Hematopoietic multipotent progenitor cell treated with erythropoietin and hydrocortisone succinate and interleukin-3 and kit ligand, for 6 days (in vitro differentiated cells): ENCODE results near the gene P2RY13.

ENCODE experiments used
- DNase-seq: peaks from one replicate; pipeline ENCODE4 v3.0.0-alpha.2; 2015

The P2RY13 gene

DNA sequence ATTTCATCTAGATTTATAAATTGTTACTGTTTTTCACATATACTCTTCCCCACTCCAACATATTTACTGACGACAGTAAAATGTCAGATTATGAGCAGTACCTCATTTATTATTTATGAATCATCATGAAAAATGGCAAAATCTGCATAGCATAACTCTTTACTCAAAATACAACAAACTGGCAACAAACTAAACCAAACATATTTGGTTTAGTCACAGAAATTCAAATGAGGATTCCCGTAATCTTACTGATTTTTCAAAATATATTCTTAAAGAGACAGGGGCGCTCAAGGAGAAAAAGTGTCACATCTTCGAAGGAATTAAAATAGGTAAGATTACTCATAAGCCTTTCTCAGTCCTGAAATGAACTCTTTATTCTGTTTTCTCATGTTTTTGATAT lies 9.7 kb downstream of the P2RY13 start:
- DNase-seq = no peak

GRCh38 chr3:151318991-151319390 lies 10.4 kb downstream of the P2RY13 start:
- DNase-seq = peak; percentile 27

DNA sequence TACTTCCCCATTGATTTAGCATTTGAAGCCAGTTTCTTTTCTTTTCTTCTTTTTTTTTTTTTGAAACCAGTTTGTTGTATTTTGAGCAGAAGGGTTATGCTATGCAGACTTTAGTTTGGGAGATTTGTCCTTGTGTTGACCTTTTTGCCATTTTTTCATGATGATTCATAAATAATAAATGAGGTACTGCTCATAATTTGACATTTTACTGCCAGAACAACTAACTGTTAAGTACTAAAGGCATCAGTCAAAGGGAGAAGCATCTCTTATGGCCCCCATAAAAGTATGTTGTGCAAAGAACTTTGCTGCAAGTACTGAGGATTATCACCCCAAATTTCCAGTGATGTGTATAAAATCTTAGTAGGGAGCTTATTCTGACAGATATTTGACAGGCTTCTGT lies 11.0 kb downstream of the P2RY13 start:
- no peak for DNase-seq

DNA sequence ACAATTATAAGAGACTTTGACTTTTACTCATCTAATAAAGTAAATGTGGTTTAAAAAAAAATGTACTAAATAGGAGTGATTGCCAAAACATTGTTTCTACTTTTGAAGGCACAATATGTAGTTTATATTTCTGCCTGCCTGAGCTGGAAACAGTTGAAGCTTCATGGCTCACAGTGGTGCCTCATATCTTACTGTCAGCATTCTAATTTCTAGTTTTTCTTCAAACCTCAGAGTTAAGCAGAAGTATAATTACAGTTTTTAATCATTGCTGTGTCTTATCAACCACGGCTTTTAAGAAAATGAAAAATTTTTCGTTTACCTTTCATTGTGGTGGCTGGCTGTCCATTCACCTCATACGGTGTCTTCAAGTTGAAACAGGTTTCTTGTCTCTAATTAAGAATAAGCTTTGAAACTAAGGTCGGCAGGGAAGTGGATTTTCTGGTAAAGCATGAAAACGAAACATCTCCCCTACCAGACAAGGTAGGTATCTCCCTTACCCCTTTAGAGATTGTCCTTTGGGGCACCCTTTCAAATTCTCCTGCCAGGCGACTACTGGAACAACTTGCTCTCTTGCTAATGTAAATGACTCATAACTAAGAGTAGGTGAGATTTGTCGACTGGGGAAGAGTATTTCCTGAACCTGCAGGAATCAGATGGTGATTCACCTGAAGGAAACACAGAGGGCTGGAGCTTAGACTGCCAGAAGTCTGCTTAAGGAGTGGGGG lies 12.9 kb downstream of the P2RY13 start, which contains the start of gene GPR87:
TSS of gene GPR87 (minus strand) at position 554 of the 725 bp plus-strand sequence. CDS start 16,720 bp downstream, outside the sequence.
- DNase-seq = no peak

DNA sequence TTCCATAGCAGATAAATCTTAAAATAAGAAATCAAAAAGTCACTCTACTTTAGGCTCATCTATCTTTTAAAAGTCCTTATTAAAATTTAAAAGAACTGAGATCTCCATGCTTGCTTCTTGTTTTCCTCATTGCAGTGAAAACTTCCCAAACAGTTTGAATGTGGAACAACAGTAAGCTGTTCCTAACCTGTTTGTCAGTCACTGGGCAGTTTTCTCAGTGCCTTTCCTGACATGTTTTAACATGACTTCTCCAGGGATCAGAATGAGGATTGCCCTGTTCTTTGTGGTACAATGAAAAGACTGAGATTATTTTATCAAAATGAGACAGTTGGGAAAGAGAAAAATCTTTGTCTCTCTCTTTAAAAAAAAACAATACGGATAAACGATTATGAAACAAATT lies 13.5 kb downstream of the P2RY13 start:
- DNase-seq = no peak

DNA sequence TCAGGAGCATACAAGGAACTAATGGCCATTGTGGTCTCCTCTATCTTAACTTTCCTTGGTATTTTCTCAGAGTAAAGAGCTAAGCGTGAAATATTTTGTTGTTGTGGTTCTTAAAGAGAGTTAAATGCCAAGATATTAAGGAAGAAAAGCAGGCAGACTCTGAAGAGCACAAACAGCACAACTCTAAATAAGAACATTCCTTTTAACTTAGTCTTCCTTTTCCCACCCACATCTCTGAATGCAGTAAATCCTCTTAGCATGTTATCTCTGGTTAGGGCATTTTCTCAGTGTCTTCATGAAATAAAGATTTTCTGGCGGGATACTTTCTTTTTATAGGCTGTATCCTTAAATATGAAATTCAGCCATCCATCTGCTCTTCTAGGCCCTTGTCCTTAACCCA lies 14.2 kb downstream of the P2RY13 start:
- no peak for DNase-seq

DNA sequence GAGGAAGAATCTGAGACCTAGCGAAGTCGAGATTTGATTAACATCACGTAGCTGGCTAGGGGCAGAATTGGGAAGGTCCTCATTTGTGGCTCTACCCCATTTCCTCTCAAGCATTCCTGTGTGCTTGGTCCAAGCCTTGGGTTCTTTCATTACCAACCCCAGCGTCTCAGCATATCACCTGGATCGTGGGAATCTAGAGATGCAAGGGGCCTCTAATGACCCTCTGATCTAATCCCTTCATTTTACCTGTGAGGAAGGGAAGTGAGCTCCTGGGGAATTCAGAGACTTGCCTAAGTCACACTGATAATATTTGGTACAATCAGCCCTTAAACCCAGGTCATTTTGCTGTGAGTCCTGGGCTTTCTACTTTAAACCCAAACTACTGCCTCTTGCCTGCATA lies 14.8 kb downstream of the P2RY13 start:
- DNase-seq = no peak

- DNase-seq = no peak
These were observed 15.2 kb downstream of the P2RY13 start for GRCh38 chr3:151314137-151314536.

- no peak for DNase-seq
These were observed 16.4 kb downstream of the P2RY13 start for GRCh38 chr3:151312972-151313371.

GRCh38 chr3:151309566-151309965 lies 19.8 kb downstream of the P2RY13 start:
- no peak for DNase-seq

- DNase-seq = no peak
These were observed 21.5 kb downstream of the P2RY13 start for GRCh38 chr3:151307583-151308488.

- DNase-seq = no peak
These were observed 22.2 kb downstream of the P2RY13 start for GRCh38 chr3:151307131-151307530.

DNA sequence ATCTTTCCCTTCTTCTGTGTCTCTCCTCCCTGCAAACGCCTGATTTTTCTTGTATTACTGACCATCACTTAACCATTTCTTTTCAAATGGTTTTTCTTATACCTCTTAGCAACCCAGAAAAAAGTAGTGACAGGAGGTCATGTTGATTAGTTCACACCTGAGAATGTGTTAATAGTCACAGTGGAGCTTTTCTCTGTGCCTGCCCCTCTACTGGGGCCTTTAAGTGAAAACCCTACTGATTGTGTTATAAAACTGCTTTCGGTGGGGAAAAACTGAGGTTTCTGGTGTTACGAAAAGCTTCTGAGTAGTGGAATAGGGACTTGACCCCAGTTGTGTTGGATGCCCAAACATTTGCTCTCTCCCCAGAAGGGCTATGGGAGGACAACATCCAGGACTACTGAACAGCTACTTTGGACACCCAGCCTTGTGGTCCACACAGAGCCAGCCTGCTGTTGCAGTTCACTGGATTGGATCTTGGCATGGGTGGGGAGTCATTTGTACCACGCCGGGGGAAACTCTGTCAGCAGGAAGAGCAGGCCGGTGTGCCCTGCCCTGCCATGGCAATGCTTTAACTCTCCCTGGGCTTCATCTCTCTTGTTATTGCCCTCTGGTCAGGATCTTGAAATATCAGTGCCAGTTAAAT lies 23.1 kb downstream of the P2RY13 start:
- no peak for DNase-seq

- DNase-seq = no peak
These were observed 23.6 kb downstream of the P2RY13 start for GRCh38 chr3:151305775-151306151.

GRCh38 chr3:151305060-151305774 lies 24.1 kb downstream of the P2RY13 start:
- DNase-seq = no peak

GRCh38 chr3:151303751-151304150 lies 25.6 kb downstream of the P2RY13 start:
- no peak for DNase-seq

DNA sequence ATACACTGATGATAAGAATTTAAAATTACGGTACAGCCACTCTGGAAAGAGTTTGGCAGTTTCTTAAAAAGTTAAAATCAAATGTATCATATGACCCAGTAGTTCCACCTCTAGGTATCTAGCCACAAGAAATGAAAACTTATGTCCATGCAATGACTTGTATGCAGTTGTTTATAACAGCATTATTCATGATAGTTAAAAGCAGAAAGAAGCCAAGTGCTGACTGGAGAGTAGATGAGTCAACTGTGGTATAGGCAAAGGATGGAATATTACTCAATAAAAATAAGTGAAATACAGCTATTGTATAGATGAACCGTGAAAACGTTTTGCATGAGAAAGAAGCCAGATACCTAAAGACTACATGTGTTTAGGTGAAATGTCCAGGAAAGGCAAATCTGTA lies 27.6 kb downstream of the P2RY13 start:
- DNase-seq = no peak

- DNase-seq = no peak
These were observed 28.8 kb downstream of the P2RY13 start for GRCh38 chr3:151300539-151300938.

DNA sequence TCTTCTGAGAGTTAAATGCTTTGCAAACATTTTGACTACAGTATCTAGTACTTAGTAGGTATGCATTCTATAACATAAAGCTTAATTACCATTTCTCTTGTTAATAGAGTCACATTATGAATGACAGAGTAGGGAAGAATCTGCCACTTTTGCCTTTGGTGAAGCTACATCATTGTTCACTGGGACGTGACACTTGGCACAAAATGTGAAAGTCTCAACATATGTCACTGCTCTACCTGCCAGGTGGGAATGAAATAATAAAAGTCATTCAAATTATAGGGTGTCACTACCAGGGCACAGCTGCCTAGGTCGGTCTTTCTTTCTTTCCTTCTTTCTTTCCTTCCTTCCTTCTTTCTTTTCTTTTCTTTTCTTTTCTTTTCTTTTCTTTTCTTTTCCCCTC lies 30.3 kb downstream of the P2RY13 start:
- no peak for DNase-seq

- no peak for DNase-seq
These were observed 31.9 kb downstream of the P2RY13 start for GRCh38 chr3:151297429-151297828.

- DNase-seq = no peak
These were observed 33.1 kb downstream of the P2RY13 start for GRCh38 chr3:151296226-151296625.

GRCh38 chr3:151293127-151293526 lies 36.2 kb downstream of the P2RY13 start:
- no peak for DNase-seq

DNA sequence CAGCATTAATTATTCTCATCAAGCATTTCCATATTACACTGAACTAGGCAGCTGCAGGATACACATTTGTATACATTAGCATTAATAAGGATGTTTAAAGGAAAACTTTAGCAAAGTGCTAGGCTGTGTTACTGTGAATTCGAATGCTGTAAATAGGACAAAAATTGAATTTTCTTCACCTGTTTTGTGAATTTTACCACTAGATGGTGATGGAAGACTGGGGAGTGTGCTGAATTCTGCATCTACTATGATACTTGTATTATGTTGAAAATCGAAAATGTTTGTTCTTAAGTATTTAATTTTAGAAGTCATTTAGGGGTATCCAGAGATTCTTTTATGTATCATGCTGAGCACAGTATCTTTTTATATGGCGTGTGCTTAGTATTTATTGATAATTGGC lies 38.7 kb downstream of the P2RY13 start:
- DNase-seq = peak; percentile 28
